ENCODE data around the gene SGPP1. TPM values are rescaled to one million over a fixed set of nuclear protein-coding genes. Genes with fewer than 3 reads are reported as not detected.
"Not testable (repeated sequence)": the region's sequence is repeated elsewhere in the genome, so short reads cannot be mapped to it uniquely, and the experiment has no call there.

SGPP1 gene
- total RNA-seq, 1 donor: 38.0 TPM

DNA sequence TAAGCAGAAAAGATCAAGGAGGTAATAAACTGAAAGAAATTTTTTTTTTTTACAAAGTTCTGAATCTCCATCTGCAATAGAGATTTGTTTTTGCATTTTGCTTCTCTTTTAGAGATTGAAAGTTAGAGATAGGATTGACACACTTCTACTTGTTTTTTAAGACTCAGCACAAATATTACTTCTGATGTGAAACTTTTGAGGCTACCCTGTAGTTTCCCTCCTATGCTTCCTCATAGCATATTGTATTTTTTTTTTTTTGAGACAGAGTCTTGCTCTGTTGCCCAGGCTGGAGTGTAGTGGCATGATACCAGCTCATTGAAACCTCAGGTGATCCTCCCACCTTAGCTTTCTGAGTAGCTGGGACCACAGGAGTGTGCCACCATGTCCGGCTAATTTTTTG lies 32.1 kb upstream of the SGPP1 start:
- Histone ChIP-seq H3K9me3 (ENCODE audit: low read depth, low read length) (no peaks in the 10 kb centered on the region), H3K4me1 (ENCODE audit: insufficient read depth, low read length) (no peaks in the 10 kb centered on the region), H3K79me2 (ENCODE audit: insufficient read depth, low read length) (no peaks in the 10 kb centered on the region), H3K27ac (ENCODE audit: low read depth, low read length) (no peak overlapping the region), H3K4me2 (ENCODE audit: insufficient read depth, low read length) (no peak overlapping the region), H3K4me3 (ENCODE audit: insufficient read depth, low read length) (no peak overlapping the region), H3K36me3 (ENCODE audit: insufficient read depth, low read length) (no peaks in the 10 kb centered on the region), H2AFZ (ENCODE audit: low read length) (peak overlapping the region; percentile 84), H3K27me3 (ENCODE audit: insufficient read depth, low read length) (no peaks in the 10 kb centered on the region), H4K20me1 (ENCODE audit: insufficient read depth, low read length) (no peaks in the 10 kb centered on the region)
- no peak for TF ChIP-seq CTCF (IDR thresholded peaks at IDR 0.05; ENCODE audit: extremely low read depth, low read depth, low read length)
- DNase-seq (ENCODE audit: insufficient read length, low spot score, missing footprints): no peak

DNA sequence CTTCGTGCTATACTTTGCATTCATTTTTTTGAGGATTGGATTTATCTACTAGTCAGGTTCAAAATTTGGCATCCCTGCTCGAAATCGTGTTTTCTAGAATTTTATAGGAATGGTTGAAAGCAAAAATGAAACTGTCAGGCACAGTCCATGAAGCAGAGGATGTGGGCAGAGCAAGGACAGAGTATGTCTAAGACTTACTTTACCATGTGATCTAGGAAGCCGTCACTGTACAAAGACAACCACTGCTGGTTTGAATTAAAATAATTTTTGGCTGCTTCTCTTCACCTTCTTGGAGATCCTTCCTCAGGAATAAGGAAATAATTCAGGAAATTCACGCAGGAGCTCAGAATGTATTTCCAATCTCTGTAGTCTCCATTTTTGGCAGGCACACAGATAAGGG lies 31.6 kb upstream of the SGPP1 start:
- Histone ChIP-seq H3K9me3 (ENCODE audit: low read depth, low read length) (no peaks in the 10 kb centered on the region), H3K4me1 (ENCODE audit: insufficient read depth, low read length) (no peaks in the 10 kb centered on the region), H3K79me2 (ENCODE audit: insufficient read depth, low read length) (no peaks in the 10 kb centered on the region), H3K4me2 (ENCODE audit: insufficient read depth, low read length) (peak overlapping the region; percentile 62), H3K4me3 (ENCODE audit: insufficient read depth, low read length) (peak overlapping the region; percentile 59), H2AFZ (ENCODE audit: low read length) (peak overlapping the region; percentile 84), H3K27ac (ENCODE audit: low read depth, low read length) (no peak overlapping the region), H3K27me3 (ENCODE audit: insufficient read depth, low read length) (no peaks in the 10 kb centered on the region), H4K20me1 (ENCODE audit: insufficient read depth, low read length) (no peaks in the 10 kb centered on the region), H3K36me3 (ENCODE audit: insufficient read depth, low read length) (no peaks in the 10 kb centered on the region)
- TF ChIP-seq CTCF (IDR thresholded peaks at IDR 0.05; ENCODE audit: extremely low read depth, low read depth, low read length): no peak
- peak; percentile 42 for DNase-seq (ENCODE audit: insufficient read length, low spot score, missing footprints)

- no peak for DNase-seq (ENCODE audit: insufficient read length, low spot score, missing footprints)
- H4K20me1 ChIP-seq (ENCODE audit: insufficient read depth, low read length): no peaks in the 10 kb centered on the region
- H3K36me3 ChIP-seq (ENCODE audit: insufficient read depth, low read length): no peaks in the 10 kb centered on the region
- H3K4me3 ChIP-seq (ENCODE audit: insufficient read depth, low read length): no peak overlapping the region
- H2AFZ ChIP-seq (ENCODE audit: low read length): no peak overlapping the region
- H3K4me2 ChIP-seq (ENCODE audit: insufficient read depth, low read length): no peak overlapping the region
- no peak overlapping the region for H3K27ac ChIP-seq (ENCODE audit: low read depth, low read length)
- H3K79me2 ChIP-seq (ENCODE audit: insufficient read depth, low read length): no peaks in the 10 kb centered on the region
- H3K27me3 ChIP-seq (ENCODE audit: insufficient read depth, low read length): no peaks in the 10 kb centered on the region
- no peak for TF ChIP-seq CTCF (IDR thresholded peaks at IDR 0.05; ENCODE audit: extremely low read depth, low read depth, low read length)
- no peaks in the 10 kb centered on the region for H3K9me3 ChIP-seq (ENCODE audit: low read depth, low read length)
- H3K4me1 ChIP-seq (ENCODE audit: insufficient read depth, low read length): peaks cover 10% of the 10 kb centered on the region
These were observed 29.3 kb upstream of the SGPP1 start for GRCh38 chr14:63757211-63757610.

DNA sequence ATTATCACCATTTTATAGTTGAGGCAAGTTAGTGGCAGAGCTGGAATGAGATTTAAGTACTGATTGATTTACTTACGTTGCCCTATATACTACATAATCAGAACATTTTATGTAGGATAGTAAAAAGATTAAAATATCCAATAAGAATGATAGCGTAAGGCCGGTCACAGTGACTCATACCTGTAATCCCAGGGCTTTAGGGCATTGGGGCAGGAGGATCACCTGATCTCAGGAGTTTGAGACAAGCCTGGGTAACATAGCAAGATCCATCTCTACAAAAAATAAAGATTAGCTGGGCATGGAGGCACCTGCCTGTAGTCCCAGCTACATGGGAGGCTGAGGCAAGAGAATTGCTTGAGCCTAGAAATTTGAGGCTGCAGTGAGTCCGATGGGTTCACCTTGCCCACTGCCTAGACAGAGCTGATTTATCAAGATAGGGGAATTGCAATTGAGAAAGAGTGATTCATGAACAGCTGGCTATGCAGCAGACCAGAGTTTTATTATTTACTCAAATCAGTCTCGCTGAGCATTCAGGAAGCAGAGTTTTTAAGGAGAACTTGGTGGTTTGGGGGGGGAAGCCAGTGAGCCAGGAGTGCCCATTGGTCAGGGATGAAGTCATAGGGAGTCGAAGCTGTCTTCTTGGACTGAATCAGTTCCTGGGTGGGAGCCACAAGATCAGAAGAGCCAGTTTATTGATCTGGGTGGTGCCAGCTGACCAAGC lies 24.7 kb upstream of the SGPP1 start:
- no peak overlapping the region for H3K4me3 ChIP-seq (ENCODE audit: insufficient read depth, low read length)
- peaks cover 10% of the 10 kb centered on the region for H3K4me1 ChIP-seq (ENCODE audit: insufficient read depth, low read length)
- no peak overlapping the region for H3K27ac ChIP-seq (ENCODE audit: low read depth, low read length)
- no peaks in the 10 kb centered on the region for H4K20me1 ChIP-seq (ENCODE audit: insufficient read depth, low read length)
- H3K79me2 ChIP-seq (ENCODE audit: insufficient read depth, low read length): no peaks in the 10 kb centered on the region
- H2AFZ ChIP-seq (ENCODE audit: low read length): peak overlapping the region; percentile 36
- H3K9me3 ChIP-seq (ENCODE audit: low read depth, low read length): no peaks in the 10 kb centered on the region
- H3K4me2 ChIP-seq (ENCODE audit: insufficient read depth, low read length): peak overlapping the region; percentile 20
- DNase-seq (ENCODE audit: insufficient read length, low spot score, missing footprints): peak; percentile 91
- no peak for TF ChIP-seq CTCF (IDR thresholded peaks at IDR 0.05; ENCODE audit: extremely low read depth, low read depth, low read length)
- H3K27me3 ChIP-seq (ENCODE audit: insufficient read depth, low read length): no peaks in the 10 kb centered on the region
- no peaks in the 10 kb centered on the region for H3K36me3 ChIP-seq (ENCODE audit: insufficient read depth, low read length)

GRCh38 chr14:63751076-63751475 lies 23.2 kb upstream of the SGPP1 start:
- not testable (repeated sequence) for H3K4me3 ChIP-seq (ENCODE audit: insufficient read depth, low read length); H3K4me2 ChIP-seq (ENCODE audit: insufficient read depth, low read length); H3K9me3 ChIP-seq (ENCODE audit: low read depth, low read length); H4K20me1 ChIP-seq (ENCODE audit: insufficient read depth, low read length); H3K27me3 ChIP-seq (ENCODE audit: insufficient read depth, low read length); H2AFZ ChIP-seq (ENCODE audit: low read length); H3K79me2 ChIP-seq (ENCODE audit: insufficient read depth, low read length); H3K27ac ChIP-seq (ENCODE audit: low read depth, low read length); DNase-seq (ENCODE audit: insufficient read length, low spot score, missing footprints); H3K36me3 ChIP-seq (ENCODE audit: insufficient read depth, low read length)
- H3K4me1 ChIP-seq (ENCODE audit: insufficient read depth, low read length): peaks cover 10% of the 10 kb centered on the region

All from osteoblast (primary cell).